Measurements from ENCODE around the gene HPDL.

DNA sequence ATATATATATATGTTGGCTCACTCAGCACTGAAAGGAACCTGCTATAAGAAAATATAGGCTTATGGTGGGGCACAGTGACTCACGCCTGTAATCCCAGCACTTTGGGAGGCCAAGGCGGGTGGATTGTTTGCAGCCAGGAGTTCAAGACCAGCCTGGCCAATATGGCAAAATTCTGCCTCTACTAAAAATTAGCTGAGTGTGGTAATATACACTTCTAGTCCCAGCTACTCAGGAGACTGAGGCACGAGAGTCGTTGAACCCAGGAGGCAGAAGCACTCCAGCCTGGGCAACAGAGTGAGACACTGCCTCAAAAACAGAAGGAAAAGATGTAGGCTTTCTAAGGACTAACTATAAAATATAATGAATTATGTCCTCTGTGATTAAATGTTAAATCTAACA lies 28.1 kb downstream of the HPDL start:
- TF ChIP-seq, protein P1, sequence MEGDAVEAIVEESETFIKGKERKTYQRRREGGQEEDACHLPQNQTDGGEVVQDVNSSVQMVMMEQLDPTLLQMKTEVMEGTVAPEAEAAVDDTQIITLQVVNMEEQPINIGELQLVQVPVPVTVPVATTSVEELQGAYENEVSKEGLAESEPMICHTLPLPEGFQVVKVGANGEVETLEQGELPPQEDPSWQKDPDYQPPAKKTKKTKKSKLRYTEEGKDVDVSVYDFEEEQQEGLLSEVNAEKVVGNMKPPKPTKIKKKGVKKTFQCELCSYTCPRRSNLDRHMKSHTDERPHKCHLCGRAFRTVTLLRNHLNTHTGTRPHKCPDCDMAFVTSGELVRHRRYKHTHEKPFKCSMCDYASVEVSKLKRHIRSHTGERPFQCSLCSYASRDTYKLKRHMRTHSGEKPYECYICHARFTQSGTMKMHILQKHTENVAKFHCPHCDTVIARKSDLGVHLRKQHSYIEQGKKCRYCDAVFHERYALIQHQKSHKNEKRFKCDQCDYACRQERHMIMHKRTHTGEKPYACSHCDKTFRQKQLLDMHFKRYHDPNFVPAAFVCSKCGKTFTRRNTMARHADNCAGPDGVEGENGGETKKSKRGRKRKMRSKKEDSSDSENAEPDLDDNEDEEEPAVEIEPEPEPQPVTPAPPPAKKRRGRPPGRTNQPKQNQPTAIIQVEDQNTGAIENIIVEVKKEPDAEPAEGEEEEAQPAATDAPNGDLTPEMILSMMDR (conservative IDR thresholded peaks at IDR 0.05; ENCODE audit: low read depth, low read length): no peak
- TF ChIP-seq MXI1 (IDR thresholded peaks at IDR 0.05; ENCODE audit: borderline replicate concordance, low read depth, low read length): no peak
- no peak for TF ChIP-seq CEBPB (IDR thresholded peaks at IDR 0.05; ENCODE audit: low read depth, low read length)
- no peak for TF ChIP-seq POLR2A (IDR thresholded peaks at IDR 0.05; ENCODE audit: low read depth, low read length)
- TF ChIP-seq NFE2L2 (IDR thresholded peaks at IDR 0.05; ENCODE audit: low read depth, low read length): no peak
- TF ChIP-seq, protein P2, sequence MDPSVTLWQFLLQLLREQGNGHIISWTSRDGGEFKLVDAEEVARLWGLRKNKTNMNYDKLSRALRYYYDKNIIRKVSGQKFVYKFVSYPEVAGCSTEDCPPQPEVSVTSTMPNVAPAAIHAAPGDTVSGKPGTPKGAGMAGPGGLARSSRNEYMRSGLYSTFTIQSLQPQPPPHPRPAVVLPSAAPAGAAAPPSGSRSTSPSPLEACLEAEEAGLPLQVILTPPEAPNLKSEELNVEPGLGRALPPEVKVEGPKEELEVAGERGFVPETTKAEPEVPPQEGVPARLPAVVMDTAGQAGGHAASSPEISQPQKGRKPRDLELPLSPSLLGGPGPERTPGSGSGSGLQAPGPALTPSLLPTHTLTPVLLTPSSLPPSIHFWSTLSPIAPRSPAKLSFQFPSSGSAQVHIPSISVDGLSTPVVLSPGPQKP (IDR thresholded peaks at IDR 0.05; ENCODE audit: borderline replicate concordance, low read depth, low read length): no peak

All from IMR-90 (cell line).